SK-N-MC (cell line): ENCODE data around the gene EXPH5.
"Not testable (repeated sequence)": the region's sequence is repeated elsewhere in the genome, so short reads cannot be mapped to it uniquely, and the experiment has no call there.

Experiments
- DNase-seq: peaks from one replicate; pipeline ENCODE4 v3.0.0-alpha.2; 2011; ENCODE audit warnings: low read depth, low spot score
- H3K27ac ChIP-seq: fragments of 200-600 bp; sonication (generic); 2 replicates; pipeline ENCODE4 v1.5.1; 2016; ENCODE audit warnings: mixed run types
- H3K36me3 ChIP-seq: fragments of 200-600 bp; sonication (generic); 2 replicates; pipeline ENCODE4 v1.6.1; 2017; ENCODE audit warnings: antibody characterized with exemption, low read length, mixed read lengths; ENCODE audit not compliant: insufficient read depth
- H3K4me3 ChIP-seq: fragments of 200-600 bp; sonication (generic); 2 replicates; pipeline ENCODE4 v1.5.1; 2016
- H3K9ac ChIP-seq: fragments of 200-600 bp; sonication (generic); 2 replicates; pipeline ENCODE4 v1.8.0; 2017; ENCODE audit warnings: mixed run types, mixed read lengths; ENCODE audit not compliant: insufficient read length
- H3K9me3 ChIP-seq: fragments of 200-600 bp; sonication (generic); 2 replicates; pipeline ENCODE4 v1.6.1; 2017; ENCODE audit warnings: low read depth, mild to moderate bottlenecking, antibody characterized with exemption, low read length, moderate library complexity, mixed read lengths
- EZH2 ChIP-seq: fragments of 200-600 bp; sonication (generic); IDR thresholded peaks from one replicate; pipeline ENCODE4 v1.6.1; 2017; ENCODE audit warnings: antibody characterized with exemption
- FOXP2 ChIP-seq: optimal IDR thresholded peaks from 2 replicates; pipeline ENCODE3; 2011; ENCODE audit warnings: mild to moderate bottlenecking, moderate library complexity; ENCODE audit not compliant: insufficient read depth; ENCODE audit errors: extremely low read length, control extremely low read depth
- POLR2AphosphoS5 ChIP-seq: IDR thresholded peaks from 2 replicates; pipeline ENCODE4 v1.6.1; 2012; ENCODE audit warnings: mild to moderate bottlenecking, low read depth, low read length, borderline replicate concordance

The EXPH5 gene

DNA sequence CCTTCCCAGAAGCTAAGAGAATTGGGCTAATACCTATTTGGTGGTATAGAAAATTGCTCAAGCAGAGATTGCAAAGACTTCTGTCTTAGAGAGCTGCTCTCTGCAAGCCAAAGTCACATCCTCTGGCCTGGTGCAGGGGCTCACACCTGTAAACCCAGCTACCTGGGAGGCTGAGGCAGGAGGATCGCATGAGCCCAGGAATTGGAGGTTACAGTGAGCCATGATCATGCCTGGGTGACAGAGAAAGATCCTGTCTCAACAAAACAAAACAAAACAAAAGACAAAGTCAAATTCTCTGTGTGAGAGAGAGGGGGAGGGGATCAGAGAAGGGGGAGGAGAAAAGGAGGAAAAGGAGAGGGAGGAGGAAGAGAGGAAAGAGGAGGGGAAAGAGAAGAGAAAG, 15.0 kb upstream of the EXPH5 start:
- Histone ChIP-seq H3K27ac (no peak overlapping the region), H3K4me3 (no peak overlapping the region), H3K36me3 (no peaks in the 10 kb centered on the region), H3K9me3 (no peaks in the 10 kb centered on the region), H3K9ac (no peak overlapping the region)
- no peak for DNase-seq
- no peak for TF ChIP-seq POLR2AphosphoS5
- no peak for TF ChIP-seq EZH2
- no peak for TF ChIP-seq FOXP2

DNA sequence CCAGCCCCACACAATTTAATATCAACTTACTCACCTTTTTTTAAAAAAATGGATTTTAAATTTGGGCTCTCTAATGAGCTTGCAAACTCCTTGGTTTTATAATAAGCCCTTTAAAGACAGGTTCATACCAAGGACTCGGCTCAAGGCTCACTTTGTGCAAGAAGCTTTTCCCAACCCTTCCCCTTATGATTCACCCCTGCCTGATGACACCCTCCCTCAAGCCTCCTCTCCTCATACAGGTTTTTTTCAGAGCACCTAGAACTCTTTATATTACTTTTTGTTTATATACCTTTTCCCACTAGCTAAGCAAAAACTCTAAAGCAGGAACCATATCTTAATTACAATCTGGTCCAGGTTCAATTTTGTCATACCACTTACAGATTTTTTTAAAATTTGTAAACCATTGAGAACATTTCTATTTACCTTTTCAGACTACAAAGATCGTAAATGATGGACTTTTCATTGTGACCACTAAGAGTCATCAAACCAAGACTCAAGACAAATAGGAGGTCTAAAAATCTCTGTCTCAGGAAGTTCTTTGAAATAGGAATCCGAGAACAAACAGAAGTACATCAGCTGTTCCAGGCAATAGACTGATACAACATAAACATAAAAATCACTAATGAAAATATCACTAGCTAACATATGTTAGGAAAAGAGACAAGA, 13.1 kb upstream of the EXPH5 start:
- Histone ChIP-seq H3K4me3 (no peak overlapping the region), H3K36me3 (no peaks in the 10 kb centered on the region), H3K9me3 (no peaks in the 10 kb centered on the region), H3K9ac (no peak overlapping the region), H3K27ac (no peak overlapping the region)
- DNase-seq, result no peak
- TF ChIP-seq POLR2AphosphoS5, result no peak

DNA sequence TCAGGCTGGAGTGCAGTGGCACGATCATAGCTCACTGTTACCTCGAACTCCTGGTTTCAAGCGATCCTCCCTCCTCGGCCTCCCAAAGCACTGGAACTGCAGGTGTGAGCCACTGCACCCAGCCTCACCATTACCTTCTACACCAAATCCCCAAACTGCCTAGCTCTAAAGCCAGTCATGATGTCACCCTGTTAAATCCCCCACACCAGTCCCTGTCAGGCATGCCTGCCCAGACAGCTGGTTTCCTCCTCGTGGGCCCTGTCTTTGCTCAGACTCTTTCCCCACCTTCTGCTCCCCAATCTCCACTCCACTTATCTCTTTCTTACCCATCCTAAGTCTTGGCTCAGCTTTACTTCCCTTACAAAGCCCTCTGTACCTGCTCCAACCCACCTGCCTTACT, 12.5 kb upstream of the EXPH5 start:
- Histone ChIP-seq H3K36me3 (no peaks in the 10 kb centered on the region), H3K9me3 (no peaks in the 10 kb centered on the region), H3K4me3 (no peak overlapping the region), H3K9ac (no peak overlapping the region), H3K27ac (no peak overlapping the region)
- TF ChIP-seq EZH2, result no peak
- TF ChIP-seq POLR2AphosphoS5, result no peak
- no peak for TF ChIP-seq FOXP2
- DNase-seq, result no peak

DNA sequence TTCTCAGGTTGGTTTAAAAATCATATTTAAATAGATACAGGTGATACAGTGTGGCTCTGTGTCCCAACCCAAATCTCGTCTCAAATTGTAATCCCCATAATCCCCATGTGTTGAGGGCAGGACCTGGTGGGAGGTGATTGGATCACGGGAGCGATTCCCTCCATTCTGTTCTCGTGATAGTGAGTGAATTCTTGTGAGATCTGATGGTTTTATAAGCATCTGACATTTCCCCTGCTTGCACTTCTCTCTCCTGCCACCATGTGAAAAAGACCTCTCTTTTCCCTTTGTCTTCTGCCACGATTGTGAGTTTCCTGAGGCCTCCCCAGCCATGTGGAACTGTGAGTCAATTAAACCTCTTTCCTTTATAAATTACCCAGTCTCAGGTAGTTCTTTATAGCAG, 9.2 kb upstream of the EXPH5 start:
- H3K4me3 ChIP-seq, H3K36me3 ChIP-seq, H3K9ac ChIP-seq, H3K9me3 ChIP-seq, H3K27ac ChIP-seq, DNase-seq: not testable (repeated sequence)

DNA sequence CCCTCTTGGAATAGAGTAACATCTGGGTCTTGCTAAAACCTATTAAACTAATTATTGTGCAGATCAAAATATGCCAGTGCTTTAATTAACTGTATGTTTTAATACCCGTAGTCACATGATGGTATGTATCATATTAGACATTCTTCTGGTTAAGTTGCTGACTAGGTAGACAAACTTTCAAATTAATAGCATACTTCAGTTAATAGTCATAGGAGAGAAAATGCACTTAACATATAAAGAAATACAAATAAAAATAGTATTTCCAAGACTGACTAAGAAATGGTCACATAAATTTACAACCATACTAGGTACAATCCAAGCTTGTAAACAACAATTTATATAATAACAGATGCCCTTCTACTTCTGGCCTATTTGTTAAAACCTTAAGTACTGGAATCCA, 7.6 kb upstream of the EXPH5 start:
- DNase-seq, result no peak
- Histone ChIP-seq H3K27ac (no peak overlapping the region), H3K36me3 (no peaks in the 10 kb centered on the region), H3K9me3 (no peaks in the 10 kb centered on the region), H3K9ac (no peak overlapping the region), H3K4me3 (no peak overlapping the region)
- TF ChIP-seq EZH2, result no peak
- TF ChIP-seq FOXP2, result no peak
- TF ChIP-seq POLR2AphosphoS5, result no peak

DNA sequence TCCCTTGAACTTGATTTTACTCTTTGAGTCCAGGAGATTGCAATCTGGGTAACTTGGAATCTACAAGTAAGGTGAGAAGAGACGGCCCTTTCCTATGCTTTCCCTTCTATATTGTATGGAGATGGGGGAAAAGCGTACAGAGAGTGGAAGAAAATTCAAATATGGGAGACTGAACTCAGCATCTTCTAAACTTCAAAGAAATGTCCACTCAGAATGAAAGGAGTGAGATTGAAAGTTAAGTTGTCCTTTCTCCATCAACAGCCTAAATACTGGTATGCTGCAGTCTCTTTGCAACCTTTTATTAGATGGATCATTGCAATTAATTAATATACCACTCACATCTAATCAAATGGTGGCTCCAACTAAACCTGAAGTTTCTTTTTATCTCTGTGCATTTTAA, 6.4 kb upstream of the EXPH5 start:
- no peak for DNase-seq
- Histone ChIP-seq H3K9me3 (no peaks in the 10 kb centered on the region), H3K36me3 (no peaks in the 10 kb centered on the region), H3K27ac (no peak overlapping the region), H3K4me3 (no peak overlapping the region), H3K9ac (no peak overlapping the region)
- TF ChIP-seq POLR2AphosphoS5, result no peak
- TF ChIP-seq FOXP2, result no peak
- TF ChIP-seq EZH2, result no peak

DNA sequence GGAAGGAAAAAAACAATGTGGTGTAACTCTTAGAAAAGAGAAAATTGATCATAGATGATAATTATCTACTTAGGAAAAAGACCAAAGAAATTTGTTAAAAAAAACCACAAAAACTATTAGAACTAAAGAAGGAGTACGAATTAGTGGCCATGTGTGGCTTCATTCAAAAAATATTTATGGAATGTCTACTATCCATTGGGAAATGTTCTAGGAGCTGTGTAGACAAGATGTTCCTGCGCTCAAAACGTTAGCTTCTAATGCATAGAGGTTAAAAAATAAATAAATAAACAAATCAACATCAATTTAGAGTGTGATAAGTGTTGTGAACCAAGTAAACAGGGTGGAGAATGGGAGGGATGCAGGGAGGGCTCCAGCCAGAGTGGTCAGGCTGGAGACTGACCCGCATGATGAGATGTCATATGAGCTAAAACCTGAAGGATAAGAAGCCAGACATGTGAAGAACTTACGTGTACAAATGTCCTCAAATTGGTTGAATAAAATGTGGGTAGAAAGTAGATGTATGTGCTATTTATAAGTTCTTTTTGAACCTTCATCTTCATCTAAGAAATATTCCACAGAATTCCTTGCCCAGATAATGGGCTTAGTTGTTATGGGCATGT, 4.3 kb upstream of the EXPH5 start:
- no peak overlapping the region for H3K27ac ChIP-seq
- TF ChIP-seq FOXP2 (no peak), POLR2AphosphoS5 (no peak), EZH2 (no peak)
- H3K36me3 ChIP-seq, result no peaks in the 10 kb centered on the region
- no peak overlapping the region for H3K9ac ChIP-seq
- H3K9me3 ChIP-seq, result no peaks in the 10 kb centered on the region
- H3K4me3 ChIP-seq, result no peak overlapping the region
- no peak for DNase-seq

DNA sequence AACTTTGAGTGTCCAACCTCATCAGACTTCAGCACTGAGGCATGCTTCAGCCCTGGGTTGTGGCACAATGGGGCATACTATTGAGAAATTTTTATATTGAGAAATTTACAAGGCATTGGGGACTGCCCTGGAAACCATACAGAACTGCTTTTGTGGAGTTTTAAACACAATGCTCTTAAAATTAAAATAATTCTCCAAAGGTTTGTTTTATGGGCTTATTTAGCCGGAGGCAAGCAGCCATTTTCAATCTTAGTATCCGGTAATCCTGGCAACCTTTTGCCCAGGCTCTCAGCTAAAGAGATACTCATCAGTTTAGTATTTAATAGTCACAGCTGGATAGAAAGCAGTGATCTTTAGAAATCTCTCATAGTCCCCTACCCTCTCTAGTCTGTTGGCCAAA, 3.1 kb upstream of the EXPH5 start:
- Histone ChIP-seq H3K9ac (no peak overlapping the region), H3K27ac (no peak overlapping the region), H3K36me3 (no peaks in the 10 kb centered on the region), H3K9me3 (no peaks in the 10 kb centered on the region), H3K4me3 (no peak overlapping the region)
- no peak for DNase-seq
- TF ChIP-seq EZH2 (no peak), POLR2AphosphoS5 (no peak), FOXP2 (no peak)

DNA sequence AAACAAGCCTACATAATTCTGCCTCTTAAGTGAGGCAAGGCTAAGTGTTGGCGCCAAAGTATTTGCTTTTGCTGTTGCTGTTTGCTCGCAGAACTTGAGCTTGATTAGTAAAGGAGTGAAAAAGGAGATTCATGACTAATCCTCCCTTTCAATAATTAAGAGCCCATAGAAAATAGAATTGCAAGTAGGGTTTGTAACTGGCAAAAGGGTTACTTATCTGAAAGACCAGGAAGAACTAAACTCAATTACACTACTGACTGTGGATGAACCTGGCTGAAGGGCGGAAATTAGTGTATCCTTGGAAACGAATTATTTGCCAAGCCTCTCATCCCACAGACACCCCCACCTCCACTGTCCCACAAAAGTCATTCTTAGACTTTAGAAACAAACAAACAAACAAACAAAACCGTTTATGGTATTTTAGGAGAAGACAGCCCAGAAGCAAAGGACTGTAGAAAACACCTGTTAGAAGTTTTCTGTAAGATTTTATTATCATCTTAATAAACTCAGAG, 411 bp upstream of the EXPH5 start:
- TF ChIP-seq POLR2AphosphoS5 (no peak), EZH2 (no peak), FOXP2 (no peak)
- no peaks in the 10 kb centered on the region for H3K36me3 ChIP-seq
- no peak for DNase-seq
- no peaks in the 10 kb centered on the region for H3K9me3 ChIP-seq
- peak overlapping the region; percentile 89 for H3K4me3 ChIP-seq
- H3K9ac ChIP-seq, result no peak overlapping the region
- H3K27ac ChIP-seq, result no peak overlapping the region
